RKO (cell line): ENCODE measurements around the gene TTC39A.

Experiments used
- DNase-seq: peaks from one replicate; pipeline ENCODE4 v3.0.0-alpha.2; 2016; ENCODE audit warnings: low spot score

The TTC39A gene

DNA sequence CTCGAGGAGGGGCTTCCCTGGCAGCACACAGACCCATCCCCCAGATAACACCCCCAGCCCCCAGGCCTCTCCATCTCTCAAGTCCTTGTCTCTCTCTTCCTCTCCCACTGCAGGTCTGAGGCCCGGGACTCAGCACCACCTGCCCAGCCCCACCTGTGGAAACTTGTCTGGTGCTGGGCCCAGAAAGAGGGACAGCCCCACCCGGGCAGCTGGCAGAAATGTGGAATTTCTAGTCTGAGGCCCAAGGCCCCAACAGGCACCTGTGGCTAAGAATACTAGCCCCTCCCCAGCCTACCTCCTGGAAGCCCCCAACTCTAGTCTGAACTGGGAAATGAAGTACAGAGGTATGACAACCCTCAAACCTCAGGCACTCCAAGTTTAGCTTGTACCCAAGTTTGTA lies 15.4 kb downstream of the TTC39A start:
- DNase-seq = no peak

DNA sequence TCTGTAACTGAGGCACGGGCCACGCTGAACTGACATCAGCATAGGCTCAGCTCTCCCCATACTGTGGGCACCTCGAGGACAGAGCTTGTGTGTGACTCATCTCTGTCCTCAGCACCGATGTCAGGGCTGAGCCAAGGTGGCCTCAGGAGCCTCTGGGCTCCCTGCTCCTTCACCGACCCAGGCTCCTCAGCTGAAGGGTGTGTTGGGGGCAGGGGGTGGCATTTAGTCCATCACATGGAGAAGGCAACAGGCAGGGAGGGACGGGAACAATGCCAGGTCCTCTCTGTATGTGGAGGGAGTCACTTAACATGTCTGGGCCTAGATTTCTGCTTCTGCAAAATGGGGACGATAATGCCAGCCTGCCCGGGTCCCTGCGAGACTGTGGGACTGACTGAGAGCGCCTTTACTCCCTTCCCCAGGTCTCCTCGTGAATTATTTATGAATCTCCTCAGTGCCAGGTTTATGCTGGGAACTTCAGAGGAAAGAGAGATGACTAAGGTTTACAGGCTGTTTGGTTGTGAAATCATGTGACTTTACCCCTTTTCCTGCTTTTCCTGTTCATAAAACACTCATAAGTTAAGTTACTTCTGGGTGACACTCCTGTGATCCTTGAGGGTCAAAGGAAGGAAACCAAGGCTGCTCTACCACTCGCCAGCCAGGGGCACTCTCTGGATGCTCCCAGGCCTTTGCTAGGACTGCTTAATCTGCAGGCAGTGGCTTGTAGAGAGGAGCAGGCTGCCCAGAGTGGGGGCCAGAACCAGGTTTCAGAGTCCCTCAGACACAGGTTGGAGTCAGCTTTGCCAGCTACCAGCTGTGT lies 16.2 kb downstream of the TTC39A start:
- peak; percentile 46 for DNase-seq

DNA sequence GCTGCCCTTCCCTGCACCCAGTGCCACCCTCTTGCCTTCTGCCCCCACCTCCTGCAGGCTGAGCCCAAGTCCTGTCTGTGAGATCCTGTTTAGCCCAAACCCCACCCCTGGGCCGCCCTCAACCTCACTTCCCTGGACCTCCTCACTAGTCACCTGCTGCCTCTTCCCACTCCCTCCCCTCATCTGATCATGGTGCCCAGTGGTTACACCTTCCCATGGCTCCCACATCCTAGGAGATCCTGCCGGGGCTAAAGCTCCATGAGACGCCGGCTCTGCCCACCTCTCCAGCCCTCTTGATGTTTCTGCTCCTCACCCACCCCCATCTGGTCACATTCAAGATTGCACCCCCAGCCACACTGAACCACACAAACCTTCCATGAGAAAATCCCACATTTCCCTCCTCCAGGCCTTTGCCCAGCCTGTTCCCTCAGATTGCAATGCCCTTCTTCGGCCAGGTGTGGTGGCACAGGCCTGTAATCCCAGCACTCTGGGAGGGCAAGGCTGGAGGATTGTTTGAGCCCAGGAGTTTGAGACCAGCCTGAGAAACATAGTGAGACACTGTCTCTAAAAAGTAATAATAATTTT lies 17.0 kb downstream of the TTC39A start:
- no peak for DNase-seq

DNA sequence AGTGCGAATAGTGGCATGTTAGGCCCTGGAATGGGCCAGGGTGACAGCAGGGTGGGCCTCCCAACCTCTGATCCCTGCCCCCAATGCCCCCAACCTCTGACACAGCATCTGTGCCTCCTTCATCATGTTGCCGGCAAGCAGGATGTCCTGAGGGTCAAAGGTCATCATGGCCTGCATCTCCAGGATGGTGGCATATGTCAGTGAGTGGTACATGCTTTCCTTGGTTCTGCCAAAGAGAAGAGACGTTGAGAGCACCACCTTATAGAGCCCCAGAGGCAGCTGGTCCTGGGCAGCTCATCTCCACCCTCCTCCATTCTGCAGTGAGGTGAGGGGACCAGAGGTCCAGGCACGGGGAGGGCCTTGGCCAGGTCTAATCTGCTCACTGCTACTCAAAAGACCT lies 17.6 kb downstream of the TTC39A start:
- DNase-seq = no peak

DNA sequence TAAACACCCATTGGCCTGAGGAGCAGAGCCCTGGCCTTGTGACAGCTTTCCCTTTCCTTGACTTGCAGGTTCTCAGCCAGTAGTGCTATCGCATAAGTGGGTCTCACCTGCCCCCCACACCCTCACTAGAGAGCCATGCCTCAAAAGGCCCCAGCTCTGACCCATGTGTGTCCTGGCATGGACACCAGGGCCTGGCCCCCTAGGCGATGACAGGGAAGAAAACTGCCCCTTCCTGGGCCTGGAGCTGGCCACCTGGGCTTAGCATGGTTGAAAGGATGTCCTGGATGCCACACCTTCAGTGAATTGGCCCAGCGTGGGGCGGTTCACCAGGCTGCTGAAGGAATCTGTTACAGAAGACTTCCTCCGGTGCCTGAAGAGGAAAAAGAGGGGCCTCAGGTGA lies 18.5 kb downstream of the TTC39A start:
- DNase-seq = no peak

DNA sequence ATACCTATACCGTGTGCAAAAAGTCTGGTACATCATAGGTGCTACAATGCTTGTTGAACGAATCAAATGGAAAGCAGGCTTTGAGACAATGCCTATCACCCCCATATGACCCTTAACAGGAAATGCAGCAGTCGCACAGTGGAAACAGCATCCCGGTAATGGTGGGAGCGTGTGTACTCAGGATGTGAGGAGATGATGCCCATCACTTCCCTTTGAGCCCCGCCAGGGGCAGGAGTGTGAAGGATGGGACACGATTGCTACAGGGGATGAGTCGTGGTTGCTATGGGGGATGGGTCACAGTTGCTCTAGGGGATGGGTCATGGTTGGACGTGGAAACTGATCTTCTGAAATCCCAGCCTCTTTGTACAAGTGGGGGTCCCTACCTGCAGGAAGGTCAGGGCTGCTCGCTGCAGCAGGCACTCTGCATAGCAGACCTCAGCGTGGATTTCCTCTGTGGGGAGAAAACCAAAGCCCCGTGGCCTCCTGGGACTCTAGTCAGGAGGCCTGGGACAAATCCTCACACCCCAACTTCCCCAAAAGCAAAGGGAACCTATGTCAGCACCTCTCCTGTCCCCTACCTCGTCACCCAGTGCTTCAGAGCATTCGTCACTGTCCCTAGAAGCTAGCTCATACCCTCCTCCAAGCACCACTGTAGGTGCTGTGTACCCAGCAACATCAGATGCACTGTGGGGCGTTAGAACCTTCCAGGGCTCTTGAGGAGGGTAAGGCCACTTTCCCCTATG lies 19.3 kb downstream of the TTC39A start:
- no peak for DNase-seq

DNA sequence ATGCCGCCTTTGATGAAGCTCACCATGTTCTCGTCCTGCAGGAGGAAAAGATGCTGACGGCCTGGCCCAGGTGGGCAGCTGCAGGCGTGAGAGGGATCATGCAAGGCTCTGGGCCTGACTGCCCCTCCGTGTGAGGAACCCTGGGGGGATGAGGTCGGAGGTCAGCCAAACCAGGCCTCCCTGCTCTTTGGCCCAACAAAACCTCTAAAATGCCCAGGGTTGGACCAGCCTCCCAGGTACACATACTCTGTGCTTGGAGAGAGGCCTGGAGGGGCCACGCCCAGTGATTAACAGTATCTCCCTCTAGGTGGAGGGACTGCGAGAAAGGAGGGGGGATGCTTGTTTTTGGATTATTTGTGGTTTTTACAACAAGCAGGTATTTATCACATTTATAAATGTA lies 21.1 kb downstream of the TTC39A start:
- DNase-seq = no peak

DNA sequence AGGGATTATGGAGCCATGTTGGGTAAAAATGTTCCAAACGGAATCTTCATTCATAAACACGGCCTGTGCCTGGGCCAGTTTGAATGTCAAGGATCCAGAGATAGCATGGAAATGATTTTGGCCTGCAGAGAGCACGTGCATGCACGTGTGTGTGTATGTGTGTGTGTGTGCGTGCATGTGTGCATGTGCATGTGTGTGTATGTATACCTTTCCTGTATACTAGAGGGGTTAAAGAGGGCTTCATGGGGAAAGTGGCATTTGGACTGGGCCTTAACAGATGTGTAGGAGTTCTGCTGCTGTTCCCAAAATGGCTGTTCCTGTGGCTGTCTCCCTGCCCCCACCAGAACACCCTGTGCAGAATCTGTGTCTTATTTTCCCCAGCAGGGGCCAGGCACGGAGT lies 21.7 kb downstream of the TTC39A start:
- DNase-seq = no peak

DNA sequence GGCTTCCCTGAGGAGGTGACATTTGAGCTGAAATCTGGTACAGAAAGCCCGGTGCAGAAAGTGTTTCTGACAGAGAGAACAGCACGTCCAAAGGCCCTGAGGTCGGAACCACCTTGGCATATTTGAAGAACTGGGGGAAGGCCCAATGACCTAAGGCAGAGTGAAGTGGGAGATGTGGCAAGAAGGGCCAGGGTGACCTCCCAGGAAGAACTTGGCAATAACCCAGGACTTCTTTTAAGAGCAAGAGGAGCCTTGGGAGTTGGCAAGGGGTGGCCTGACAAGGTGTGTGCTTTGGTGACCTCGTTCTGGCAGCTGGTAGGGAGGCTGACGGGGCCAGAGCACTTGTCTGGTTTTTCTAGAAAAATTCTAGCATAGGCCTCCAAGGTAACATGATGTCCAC lies 23.4 kb downstream of the TTC39A start:
- DNase-seq = no peak

DNA sequence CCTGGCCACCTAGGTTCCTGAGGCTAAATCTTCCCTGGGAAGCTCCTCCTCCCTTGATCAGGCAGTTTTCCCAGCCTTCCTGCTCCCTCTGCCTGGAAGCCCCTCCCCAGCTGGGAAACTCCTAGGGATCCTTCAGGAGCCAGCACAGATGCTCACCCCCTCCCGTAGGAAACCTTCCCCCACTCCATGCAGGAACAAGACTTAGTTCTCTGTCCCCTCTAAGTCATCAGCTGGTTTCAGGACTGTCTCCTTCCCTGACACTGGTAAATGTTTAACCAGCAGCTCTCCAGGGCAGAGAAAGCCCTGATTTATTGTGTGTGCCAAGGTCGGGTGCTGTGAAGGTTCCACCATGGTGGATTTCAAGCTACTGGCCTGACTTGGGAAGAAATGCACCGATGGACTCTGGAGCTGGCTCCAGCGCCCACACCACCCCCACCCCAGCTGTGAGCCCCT lies 25.0 kb downstream of the TTC39A start:
- no peak for DNase-seq

DNA sequence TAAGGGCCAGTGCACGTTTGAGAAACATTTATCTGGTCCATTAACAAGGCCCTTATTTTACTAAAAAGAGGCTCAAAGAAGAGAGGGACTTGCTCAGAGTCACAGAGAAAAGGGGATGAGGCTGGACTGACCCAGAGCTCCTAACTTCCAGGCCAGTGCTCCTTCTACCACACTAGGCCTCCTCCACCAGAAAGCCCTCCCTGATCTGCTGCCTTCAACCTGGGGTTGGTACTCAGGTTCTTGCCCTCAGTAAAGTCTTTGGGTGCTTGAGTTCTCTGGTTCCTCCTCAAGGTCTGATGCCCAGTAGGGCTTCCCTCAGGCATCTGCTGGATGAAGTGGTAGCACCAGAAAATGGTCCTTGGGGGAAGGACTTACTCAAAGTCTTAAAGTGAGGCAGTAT lies 26.0 kb downstream of the TTC39A start:
- DNase-seq = no peak

DNA sequence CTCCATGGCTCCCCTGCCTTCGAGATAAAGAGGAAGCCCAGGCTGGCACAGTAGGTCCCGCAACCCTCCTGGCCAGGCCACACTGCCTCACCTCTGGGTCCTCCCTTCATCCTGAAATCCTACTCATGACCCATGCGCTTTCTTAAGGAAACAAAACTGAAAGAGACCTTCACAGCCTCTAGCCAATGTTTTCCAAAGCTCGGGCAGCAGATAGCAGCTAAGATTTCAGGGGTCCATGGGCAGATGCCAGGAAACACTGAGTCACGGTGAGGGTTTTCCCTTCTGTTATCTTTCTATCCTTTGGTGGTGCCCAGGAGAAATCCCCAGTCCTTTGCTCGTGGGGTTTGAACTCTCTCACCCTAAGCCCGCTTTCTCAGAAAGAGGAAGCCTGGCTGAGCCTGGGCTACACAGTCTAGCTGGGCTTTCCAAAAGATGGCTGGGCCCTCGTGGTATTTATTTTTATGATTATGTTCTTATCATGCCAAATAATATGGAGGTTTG lies 26.6 kb downstream of the TTC39A start:
- DNase-seq = no peak

DNA sequence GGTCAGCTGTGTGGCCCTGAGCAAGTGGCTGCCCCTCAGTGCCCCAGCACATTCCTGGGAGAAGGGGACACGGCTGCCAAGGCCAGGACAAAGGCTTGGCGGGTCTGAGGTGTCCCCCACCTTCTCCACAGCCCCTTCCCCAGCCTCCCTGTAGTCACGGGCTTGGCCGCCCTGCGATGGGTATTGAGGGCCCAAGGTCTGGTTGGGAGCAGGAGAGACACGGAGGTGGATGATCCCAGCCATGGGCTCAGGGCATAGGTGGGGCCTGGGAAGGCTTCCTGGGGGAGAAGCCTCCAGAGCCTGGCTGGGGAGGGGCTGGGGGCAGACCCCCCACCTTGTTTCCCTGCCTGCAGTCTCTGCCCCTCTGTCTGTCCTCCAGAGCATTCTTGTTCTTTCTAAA lies 27.0 kb downstream of the TTC39A start:
- DNase-seq = no peak

DNA sequence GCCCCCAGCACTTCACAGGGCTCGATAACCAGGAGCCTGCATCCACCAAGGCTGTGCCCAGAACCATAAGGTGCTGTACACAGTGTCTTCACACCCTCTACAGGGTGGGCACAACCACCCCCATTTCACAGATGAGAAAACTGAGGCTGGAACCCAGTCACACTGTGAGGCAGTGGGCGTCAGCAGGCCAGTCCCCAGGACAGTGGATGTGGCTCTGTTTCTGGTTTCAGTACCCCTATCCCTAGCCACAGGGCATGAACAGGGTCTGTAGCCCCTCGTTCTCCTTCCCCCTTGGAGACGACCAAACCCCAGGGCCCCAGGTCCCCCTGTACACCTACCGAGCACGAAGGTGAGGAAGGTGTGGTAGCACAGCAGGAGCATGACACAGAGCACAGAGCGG lies 27.6 kb downstream of the TTC39A start:
- DNase-seq = no peak

DNA sequence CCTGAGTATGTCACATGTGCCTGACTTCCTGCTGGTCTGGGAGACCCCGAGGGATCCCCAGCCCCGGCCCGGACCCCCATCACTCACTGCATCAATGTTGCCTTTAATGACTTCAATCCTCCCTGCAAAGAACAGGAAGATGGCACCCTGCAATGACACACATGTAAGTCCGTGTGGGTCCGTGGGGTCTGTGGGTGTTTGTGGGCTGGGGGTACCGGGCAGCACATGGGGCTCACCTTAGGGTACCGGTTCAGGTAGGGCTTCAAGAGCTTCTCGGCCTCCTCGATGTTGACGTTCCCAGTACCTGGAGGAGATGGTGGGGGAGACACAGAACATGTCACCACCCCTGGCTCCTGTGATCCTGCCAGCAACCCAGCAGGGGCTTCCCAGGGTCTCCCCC lies 28.1 kb downstream of the TTC39A start:
- no peak for DNase-seq

DNA sequence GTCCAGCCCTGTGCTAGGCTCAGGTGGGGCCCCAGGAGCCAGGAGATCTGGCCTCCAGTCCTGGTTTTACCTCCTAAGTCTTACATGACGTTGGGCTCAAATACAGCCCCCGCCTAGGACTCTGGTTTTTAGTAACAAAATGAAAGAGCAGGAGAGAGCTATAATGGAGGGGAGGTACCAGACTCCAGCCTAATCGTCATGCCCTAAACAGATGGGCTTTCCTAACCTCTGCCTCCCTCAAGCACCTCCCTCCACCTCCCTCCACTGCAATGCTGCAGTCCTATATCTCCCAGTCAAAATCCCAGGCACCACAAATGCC lies 28.6 kb downstream of the TTC39A start:
- DNase-seq = no peak

DNA sequence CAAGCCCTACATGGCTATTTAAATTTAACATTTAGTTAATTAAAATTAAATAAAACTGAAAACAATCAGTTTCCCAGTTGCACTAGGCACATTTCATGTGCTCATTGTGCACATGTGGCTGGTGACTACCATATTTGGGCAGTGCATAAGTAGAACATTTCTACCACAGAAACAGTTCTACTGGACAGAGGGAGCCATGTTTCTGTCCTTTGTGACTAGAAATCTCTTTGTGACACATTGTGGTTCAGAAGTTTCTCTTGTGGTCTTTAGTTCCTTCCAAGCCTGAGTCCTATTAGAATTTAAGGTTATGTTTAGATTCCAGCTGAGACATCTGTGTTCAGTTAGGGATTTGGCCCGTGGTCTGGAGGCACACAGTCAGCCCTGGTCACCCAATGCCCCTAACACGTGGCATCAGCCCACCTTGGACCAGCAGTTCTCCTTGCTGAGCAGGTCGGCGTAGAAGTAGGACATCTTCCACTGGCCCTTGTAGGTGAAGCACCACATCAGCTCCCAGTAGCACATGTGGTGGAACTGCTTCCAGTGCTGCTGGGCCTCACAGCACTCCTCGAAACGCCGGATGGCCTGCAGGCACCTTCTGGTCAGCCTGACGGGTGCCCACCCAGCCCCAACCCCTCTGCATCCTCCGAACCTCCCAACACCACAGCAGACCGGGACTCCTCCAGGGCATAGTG lies 29.1 kb downstream of the TTC39A start:
- no peak for DNase-seq

DNA sequence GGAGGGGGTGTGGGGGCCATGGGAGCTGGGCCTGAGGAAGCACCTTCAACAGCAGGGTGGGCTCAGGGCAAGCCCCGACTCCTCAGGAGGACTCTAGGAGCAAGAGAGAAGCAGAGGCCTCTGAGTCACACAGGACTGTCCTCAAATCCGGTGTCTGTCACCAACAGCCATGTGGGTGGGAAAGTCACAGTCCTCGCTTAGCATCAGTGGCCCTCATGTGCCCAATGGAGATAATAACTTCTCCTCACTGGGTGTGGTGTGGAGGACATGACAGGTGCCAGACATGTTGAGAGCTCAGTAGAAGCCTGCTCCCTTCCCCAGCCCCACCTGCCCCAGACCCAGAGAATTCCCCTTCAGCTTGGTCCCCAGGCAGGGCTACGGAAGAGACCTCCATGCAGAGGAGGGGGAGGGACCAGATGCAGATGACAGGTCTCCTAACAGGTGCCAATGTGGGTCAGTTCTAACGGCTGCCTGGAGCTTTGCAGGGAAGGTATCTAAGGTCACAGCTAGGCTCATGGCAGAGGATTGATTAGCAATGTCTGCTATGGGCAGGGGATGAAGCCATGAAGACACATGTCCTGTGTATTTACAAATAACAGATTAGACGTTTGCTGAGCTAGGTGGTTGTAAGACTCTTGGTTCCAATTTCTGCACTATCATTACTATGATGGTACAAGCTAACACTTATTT lies 30.2 kb downstream of the TTC39A start:
- DNase-seq = no peak

DNA sequence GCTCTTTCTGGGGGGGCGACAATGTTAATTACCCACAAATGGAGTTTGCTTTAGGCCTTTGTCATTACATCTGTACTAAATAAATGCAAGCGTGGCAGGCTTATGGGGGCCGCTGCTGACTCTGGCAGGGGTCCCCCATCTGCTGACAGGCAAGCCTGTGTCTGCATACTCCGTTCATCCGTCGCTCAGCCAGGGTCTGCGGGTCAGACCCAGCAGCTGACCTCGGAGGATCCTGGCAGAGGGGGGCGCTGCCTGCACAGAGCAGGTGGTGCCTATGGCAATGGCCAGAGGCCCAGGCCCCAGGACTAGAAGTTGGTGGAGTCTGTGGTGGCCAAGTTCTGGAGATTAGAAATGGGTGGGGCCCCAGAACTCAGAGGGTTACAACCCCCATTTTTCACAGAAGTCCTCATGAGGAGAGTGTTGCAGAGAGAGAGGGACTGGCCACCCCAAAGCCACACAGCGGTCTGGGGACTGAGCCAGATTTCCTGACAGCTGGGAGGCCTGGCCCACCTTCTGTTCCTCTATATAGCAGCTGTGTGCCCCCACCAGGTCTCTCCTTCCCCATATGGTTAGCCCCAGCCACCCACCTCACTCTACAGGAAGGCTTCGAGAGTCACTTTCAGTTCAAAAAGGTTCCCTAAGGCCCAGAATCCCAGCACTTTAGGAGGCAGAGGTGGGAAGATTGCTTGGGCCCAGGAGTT lies 31.0 kb downstream of the TTC39A start:
- DNase-seq = no peak

DNA sequence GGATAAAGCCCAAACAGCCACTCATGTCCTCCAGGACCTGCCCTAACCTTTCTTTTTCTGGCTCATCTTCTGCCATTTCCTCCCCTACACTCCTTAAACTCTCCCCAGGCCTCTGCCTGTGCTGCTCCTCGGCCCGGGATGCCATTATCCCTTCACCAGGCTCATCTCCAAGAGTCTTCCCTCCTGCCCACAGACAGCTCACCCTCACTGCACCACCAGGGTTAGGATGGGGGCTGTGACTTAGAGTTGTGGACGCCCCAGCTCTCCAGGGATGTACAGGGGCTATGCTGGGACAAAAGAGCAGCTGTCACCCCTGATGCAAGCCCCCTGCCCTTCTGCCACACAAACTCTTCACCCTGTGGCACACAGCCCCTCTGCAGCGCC lies 32.0 kb downstream of the TTC39A start:
- DNase-seq = no peak
